NCI-H226 (cell line): ENCODE data around the gene ZP3.
"Not testable (repeated sequence)": the region's sequence is repeated elsewhere in the genome, so short reads cannot be mapped to it uniquely, and the experiment has no call there.

Source experiments
- DNase-seq: peaks from one replicate; pipeline ENCODE4 v3.0.0-alpha.2; 2015

ZP3 gene

DNA sequence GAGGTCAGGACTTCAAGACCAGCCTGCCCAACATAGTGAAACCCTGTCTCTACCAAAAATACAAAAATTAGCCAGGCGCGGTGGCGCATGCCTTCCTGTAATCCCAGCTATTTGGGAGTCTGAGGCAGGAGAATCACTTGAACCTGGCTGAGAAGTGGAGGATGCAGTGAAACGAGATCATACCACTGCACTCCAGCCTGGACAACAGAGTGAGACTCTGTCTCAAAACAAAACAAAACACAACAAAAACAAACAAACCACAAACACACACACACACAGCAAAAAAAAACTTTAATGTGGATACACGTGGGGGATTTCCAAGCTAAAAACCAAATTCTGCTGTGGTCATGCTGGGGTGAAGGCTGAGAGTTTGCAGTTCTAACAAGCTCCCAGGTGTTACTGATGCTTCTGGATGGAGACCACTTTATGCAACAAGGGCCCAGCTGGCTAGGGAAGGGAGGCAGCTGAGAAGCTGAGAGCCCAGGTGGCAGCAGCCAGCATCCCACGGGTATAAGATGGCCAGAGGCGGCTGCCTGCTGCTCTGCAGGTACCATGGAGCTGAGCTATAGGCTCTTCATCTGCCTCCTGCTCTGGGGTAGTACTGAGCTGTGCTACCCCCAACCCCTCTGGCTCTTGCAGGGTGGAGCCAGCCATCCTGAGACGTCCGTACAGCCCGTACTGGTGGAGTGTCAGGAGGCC, at the start of gene ZP3:
TSS of gene ZP3 (plus strand) at position 538 of the 699 bp plus-strand sequence. CDS start at position 553, 15 bp downstream.
- DNase-seq, result no peak

DNA sequence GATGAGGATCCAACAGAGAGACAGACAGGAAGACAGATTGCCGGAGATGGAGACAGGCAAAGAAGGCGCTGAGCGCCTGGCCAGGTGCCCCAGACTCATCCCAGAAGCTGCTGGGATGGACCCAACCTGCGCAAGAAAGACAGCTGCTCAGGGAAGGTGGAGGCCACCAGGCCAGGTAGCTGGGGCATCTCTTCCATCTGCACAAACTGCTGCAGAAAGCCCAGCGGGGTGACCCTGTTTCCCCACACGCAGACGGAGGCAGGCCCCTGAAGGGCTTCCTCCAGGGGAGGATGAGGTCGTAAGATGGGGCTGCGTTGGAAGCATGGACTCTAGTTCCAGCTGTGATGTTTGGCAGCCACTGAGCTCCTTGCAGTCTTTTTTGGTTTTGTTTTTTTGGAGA, 49.5 kb upstream of the ZP3 start:
- no peak for DNase-seq

DNA sequence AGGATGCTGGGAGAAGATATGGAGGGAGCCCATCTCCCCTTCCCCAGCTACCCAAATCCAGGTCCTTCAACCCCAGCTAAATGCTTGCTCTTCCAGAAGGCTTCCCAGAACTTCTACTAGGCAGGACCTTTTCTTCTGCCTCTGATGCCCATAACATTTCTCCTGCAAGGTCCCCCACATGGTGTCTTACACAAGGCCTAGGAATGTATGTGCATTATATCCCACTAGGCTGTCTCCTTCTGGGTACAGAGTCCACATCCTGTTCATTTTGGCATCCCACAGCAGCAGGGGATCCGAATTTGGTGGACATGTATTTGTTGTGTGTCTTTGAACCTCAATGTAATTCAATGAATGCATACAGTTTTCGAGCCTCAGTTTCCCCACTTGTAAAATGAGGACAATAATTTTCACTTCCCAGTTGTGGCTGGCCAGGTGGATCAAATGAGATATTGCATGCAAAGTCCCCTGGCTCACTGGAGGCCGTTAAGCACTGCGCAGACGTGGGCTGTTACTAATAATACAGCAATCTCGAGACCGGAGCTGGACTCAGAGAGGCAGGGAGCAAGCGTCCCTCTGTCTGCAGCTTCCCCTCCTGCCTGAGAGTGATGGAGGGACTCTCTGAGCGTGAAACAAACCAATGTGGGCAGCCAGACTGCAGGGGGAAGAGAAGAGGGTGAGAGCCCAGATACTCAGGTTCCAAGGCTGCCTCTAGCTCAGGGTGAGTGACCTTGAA, 47.4 kb upstream of the ZP3 start:
- DNase-seq, result no peak

DNA sequence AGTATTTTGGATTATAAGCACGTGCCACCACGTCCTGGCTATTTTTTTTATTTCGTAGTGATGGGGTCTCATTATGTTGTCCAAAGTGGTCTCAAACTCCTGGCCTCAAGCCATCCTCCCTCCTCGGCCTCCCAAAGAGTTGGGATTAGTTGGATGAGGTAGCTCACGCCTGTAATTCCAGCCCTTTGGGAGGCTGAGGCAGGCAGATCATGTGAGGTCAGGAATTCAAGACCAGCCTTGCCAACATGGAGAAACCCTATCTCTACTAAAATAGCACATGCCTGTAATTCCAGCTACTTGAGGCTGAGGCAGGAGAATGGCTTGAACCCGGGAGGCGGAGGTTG, 44.2 kb upstream of the ZP3 start:
- DNase-seq, result peak; percentile 48

DNA sequence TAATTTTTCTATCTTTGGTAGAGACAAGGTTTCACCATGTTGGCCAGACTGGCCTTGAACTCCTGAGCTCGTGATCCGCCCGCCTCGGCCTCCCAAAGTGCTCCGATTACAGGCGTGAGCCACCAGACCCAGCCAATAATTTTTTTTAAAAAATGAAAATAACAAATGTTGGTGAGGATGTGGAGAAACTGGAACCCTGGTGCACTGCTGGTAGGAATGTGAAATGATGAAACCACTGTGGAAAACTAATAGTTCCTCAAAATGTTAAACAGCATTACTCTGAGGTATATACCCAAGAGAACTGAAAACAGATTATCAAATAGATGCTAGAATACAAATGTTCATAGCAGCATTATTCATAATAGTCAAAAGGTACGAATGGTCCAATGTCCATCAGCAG, 42.9 kb upstream of the ZP3 start:
- no peak for DNase-seq

DNA sequence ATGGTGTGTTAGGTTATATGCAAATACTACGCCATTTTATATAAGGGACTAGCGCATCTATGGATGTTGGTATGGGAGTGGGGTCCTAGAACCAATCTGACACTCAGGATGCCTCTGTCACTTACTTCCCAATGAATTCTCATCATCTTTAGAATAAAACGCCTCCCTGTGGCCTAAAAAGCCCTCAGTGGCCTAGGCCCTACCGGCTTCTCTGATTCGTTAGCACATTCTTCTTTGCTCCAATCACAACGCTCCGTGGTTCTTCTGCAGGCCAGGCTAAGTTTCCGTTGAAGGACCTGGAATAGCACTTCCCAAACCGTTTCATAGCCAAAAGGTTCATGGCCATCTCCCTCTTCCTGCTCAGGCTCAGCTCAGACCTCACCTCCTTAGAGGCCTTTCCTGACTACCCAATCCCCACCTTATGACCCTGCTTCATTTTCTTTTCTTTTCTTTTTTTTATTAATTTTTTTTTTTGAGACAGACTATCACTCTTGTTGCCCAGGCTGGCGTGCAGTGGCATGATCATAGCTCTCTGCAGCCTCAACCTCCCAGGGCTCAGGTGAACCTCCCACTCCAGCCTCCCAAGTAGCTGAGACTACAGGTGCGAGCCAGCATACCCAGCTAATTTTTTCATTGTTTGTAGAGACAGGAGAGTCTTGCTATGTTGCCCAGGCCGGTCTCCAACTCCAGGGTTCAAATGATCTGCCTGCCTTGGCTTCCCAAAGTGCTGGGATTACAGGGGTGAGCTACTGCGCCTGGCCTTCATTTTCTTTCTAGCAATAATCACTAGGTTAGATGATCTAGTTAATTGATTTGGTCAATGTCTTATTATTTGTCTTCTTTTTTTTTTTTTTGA, 41.4 kb upstream of the ZP3 start:
- DNase-seq, result peak; percentile 21

DNA sequence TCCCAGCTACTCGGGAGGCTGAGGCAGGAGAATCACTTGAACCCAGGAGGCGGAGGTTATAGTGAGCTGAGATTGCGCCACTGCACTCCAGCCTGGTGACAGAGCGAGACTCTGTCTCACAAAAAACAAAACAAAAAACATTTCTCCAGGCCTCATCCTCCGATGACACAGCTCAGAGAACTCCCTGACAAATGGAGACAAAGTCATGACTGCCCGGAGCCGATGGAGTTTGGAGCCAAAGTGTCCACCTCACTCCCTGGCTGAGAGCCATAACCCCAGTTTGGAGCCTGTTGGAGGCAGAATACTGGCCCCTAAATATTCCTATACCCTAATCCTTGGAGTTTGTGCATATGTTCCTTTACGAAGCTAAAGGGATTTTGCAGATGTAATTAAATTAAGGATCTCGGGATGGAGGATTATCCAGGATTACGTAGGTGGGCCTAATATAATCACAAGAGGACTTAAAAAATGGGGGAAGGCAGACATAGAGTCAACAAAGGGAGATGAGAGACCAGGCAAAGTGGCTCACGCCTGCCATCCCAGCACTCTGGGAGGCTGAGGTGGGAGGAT, 38.0 kb upstream of the ZP3 start:
- DNase-seq, result no peak

DNA sequence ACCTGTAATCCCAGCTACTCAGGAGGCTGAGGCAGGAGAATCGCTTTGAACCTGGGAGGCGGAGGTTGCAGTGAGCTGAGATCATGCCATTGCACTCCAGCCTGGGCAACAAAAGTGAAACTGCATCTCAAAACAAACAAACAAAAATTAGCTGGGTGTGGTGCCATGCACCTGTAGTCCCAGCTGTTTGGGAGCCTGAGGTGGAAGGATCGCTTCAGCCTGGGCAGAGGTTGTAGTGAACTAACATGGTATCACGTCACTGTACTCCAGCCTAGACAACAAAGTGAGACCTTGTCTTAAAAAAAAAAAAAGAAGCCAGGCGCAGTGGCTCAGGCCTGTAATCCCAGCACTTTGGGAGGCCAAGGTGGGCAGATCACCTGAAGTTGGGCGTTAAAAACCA, 37.0 kb upstream of the ZP3 start:
- DNase-seq, result not testable (repeated sequence)

DNA sequence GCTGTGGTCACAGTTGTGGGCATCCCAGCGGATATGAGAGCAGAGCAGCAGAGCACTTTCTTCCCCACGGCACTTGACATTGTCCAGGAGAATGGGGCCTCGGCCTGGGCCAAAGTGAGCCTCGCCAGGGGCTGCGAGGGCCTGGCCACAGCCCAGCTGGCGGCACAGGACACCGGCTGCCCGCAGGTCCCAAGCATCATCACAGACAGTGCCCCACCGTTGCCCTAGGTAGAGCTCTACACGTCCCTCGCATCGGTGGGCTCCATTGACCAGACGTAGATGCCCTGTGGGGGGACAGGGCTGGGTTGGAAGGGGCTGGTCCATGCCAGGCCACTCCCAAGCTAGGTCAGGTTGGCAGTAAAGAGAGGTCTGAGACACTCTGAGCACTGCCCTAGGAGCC, 34.7 kb upstream of the ZP3 start:
- no peak for DNase-seq

DNA sequence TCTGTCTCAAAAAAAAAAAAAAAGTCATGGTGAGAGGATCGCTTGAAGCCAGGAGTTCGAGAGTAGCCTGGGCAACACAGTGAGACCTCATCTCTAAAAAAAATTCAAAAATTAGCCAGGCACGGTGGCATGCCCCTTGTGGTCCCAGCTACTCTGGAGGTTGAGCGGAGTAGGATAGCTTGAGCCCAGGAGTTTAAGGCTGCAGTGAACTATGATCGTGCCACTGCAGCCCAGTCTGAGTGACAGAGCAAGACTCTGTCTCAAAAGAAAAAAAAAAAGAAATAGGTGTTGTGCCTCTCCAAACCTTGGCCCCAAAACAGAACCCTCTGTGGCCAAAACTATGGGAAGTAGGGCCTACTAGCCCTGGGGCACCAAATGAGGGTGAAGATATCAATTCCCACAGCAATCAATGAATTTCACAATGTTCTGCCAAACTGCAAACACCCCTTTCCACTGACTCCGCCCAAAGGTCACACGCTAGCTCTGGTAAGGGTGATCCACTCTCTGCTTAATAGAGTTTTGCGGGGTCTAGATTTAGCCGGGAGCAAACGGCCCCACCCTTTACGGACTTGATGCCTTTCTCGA, 32.1 kb upstream of the ZP3 start:
- no peak for DNase-seq

DNA sequence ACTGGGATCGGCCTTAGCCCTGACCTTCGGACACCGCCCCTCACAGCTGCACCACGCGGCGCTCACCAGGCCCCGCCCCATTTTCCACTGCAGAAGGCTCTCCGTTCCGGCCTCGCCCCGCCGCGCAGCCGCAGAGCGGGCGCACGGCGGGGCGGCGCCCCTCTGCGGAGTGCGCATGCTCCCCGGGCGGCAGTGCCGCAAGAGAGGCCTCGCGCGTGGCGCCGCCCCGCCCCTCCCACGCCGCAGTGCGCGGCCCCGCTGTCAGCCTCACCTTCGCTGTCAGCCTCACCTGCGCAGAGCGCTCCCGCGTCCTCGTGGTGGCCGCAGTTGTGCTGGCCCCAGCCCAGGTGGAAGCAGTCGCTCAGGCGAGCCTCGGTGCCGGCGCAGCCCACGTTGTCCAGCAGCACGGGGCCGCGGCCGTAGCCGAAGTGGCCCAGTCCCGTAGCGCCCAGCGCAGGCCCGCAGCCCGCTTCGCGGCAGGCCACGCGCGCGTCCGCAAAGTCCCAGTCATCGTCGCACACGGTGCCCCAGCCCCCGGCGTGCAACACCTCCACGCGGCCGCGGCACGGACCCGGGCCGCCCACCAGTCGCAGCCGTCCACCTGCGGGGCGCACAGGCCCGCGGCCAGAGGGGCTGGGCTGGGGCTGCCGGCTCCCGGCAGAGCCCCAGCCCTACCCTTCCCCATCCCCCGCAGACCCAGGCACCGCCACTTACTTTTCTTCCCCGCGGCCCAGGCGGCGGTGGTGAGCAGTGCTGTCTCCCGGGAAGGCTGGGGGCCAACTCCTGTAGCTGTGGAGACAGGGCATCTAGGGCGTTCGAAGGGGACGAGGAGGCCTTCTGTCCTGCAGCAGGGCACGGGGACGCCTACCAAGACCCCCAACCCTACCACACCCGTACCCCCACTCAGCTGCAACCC, 31.4 kb upstream of the ZP3 start:
- peak; percentile 85 for DNase-seq

DNA sequence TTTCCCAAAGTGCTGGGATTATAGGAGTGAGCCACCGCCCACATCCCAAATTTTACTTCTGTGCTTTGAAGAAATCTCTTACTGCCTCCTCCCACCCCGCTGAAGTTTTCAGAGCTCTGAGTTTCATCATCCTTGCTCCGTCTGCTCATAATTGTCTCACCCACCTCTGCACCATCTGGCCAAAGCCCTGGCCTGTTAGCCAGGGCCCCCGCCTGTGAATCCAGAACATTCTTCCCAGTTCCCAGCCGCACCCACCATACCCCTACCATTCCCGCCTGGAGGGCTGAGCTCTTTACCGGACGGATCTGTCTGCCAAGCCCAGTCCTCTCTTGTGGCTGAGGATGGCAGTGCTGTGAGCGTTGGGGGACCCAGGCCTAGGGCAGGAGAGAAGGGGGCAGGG, 29.8 kb upstream of the ZP3 start:
- no peak for DNase-seq

DNA sequence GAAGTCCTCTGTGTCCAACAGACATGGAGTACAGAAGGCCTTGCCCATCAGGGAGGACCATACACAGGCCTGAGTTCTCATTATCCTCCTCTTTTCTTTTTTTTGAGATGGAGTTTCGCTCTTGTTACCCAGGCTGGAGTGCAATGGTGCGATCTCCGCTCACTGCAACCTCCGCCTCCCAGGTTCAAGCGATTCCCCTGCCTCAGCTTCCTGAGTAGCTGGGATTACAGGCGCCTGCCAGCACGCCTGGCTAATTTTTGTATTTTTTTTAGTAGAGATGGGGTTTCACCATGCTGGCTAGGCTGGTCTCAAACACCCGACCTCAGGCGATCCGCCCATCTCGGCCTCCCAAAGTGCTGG, 29.2 kb upstream of the ZP3 start:
- not testable (repeated sequence) for DNase-seq

DNA sequence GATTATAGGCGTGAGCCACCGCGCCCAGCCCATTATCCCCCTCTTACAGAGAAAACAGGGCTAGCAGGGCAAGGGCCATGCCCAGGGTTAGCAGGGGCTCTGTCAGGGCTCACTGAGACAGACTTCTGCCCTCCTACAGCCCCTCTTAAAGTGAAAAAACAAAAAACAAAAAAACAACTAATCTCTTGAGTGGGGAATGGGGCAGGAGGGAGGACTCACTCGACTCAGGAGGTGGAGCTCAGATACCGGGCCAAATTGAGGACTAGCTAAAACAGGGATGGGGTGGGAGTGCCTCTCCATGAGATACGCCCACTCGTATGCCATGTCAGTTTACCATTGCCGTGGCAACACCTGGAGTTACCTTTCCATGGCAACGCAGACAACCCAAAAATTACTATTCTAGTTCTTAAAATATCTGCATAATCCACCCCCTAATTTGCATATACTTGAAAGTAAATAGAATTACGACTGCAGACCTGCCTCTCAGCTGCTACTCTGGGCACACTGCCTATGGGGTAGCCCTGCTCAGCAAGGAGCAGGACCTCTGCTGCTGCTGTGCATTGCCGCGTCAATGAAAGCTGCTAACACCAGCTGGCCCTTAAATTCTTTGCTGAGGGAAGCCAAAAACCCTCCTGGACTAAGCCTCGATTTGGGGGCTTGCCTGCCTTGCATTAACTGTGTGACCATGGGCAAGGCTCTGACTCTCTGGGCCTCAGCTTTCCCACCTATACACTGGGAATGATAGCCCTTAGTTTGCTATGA, 28.6 kb upstream of the ZP3 start:
- no peak for DNase-seq

DNA sequence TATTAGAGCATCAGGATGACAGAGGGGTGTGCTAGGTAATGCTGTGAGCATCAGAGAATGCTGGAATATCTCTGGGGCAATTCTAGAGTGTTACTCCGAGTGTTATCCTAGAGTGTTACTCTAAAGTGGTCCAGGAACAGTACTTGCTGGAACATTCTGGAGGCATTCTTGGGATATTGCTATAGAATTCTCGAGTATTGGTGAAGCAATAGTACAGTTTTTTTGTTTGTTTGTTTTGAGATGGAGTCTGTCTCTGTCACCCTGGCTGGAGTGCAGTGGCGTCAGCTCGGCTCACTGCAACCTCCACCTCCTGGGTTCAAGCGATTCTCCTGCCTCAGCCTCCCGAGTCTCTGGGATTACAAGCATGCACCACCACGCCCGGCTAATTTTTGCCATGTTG, 27.9 kb upstream of the ZP3 start:
- DNase-seq, result no peak

DNA sequence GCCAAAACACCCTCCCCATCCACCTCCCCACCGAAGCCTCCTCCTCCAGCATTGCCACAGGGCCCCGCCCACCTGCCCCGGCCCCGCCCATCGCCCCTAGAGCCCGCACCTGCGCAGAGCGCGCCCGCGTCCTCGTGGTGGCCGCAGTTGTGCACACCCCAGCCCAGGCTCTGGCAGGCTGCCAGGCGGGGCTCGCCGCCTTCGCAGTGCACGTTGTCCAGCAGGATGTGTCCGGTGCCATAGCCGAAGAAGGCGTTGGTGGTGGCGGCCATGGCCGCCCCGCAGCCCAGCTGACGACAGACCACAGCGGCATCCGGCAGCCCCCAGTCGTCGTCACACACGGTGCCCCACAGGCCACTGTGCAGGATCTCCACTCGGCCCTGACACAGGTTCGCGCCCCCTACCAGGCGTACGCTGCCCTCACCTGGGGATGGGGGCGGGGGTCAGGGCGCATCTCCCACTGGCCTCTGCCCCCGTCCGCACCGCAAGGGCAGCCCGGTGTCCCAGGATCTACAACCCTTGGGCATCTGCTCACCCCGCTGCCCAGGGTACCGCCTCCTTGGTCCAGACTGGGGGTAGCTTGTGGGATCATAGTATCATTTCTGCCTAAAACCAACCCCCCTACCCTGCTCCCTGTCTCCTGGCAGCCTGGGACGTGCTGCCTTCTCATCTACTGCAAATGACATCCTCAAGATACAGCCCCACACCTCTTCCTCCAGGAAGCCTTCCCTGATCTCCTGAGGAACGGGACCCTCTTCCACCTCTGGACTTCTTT, 27.2 kb upstream of the ZP3 start:
- DNase-seq, result no peak

DNA sequence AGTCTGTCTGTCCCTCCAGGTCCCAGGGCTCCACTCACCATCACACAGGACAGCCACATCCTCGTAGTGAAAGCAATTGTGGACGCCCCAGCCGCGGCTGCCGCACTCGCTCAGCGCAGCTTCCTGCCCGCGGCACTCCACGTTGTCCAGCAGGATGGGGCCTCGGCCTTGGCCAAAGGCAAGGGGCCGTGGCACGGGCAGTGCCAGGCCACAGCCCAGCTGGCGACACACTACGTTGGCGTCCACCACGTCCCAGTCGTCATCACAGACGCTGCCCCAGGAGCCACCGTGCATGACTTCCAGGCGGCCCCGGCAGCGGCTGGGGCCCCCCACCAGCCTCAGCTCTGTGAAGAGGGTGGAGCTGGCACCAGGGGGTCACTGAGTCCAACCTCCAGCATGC, 24.5 kb upstream of the ZP3 start:
- DNase-seq, result no peak

DNA sequence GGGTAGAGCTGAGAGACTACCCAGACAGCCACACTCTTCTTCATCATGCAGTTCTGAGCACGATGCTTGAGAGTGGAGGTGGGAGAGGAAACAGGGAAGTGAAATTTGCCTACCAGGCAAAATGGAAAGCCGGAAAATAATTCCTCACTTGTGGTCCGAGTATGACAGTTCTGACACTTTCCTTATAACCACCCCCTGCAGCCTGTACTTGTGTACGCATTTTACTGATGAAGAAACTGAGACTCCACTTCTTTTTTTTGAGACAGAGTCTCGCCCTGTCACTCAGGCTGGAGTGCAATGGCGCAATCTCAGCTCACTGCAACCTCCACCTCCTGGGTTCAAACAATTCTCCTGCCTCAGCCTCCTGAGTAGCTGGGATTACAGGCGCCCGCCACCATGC, 21.7 kb upstream of the ZP3 start:
- not testable (repeated sequence) for DNase-seq

DNA sequence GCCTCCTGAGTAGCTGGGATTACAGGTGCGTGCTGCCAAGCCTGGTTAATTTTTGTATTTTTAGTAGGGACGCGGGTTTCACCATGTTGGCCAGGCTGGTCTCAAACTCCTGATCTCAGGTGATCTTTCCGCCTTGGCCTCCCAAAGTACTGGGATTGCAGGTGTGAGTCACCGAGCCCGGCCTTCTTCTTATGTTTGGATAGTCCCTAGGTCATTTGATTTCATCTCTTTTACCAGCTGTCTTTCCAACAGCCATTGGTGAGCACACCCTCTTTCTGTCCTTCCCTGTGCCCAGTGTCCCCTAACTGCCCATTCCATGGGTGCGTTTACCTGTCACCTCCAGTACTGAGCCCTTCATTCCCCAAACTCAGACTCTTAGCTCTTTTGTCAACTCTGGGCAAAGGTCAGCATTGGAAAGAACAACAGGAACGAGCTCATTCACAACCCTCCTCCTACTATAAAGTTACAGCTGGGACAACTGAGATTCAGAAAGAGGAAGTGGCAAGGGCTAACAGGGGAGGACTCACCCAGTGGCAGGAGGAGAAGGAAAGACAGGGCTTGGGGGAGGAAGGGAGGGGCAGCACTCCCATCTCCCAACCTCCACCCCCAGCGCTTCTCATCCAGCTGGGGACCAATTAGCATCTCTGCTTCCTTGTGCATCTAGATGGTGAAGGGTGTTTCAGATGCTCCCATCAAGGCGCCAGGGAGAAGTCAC, 20.8 kb upstream of the ZP3 start:
- no peak for DNase-seq

DNA sequence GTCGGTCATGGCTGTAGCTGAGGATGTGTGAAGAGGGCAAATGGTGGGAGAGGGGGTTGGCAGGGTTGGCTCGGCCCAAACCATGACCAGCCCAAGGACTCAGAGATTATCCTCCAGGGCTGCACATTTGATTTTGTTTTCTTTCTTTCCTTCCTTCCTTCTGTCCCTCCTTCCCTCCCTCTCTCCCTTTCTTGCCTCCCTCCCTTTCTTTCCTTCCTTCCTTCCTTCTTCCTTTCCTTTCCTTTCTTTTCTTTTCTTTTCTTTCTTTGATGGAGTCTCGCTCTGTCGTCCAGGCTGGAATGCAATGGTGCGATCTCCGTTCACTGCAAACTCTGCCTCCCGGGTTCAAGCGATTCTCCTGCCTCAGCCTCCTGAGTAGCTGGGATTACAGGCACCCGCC, 19.0 kb upstream of the ZP3 start:
- no peak for DNase-seq
